Smooth muscle cell (in vitro differentiated cells): ENCODE results near the gene IL17RA. TPM values are rescaled to one million over a fixed set of nuclear protein-coding genes. Genes with fewer than 3 reads are reported as not detected.

Experiments
- DNase-seq: peaks from one replicate; lab custom pipeline; 2025; ENCODE audit not compliant: unreplicated experiment; lab: John Stamatoyannopoulos, UW
- H2AFZ ChIP-seq: fragments of 200-600 bp; sonication (generic); 2 replicates; pipeline ENCODE4 v1.6.0; 2016; ENCODE audit warnings: antibody characterized with exemption, low read depth, mild to moderate bottlenecking
- H3F3A ChIP-seq: fragments of 200-600 bp; sonication (generic); 2 replicates; pipeline ENCODE4 v1.6.0; 2017; ENCODE audit warnings: antibody characterized with exemption, low read depth
- H3K27ac ChIP-seq: fragments of 200-600 bp; sonication (generic); 2 replicates; pipeline ENCODE4 v1.5.1; 2016; ENCODE audit warnings: low read depth, mild to moderate bottlenecking
- H3K27me3 ChIP-seq: fragments of 200-600 bp; sonication (generic); 2 replicates; pipeline ENCODE4 v1.6.1; 2016; ENCODE audit warnings: low read depth, mild to moderate bottlenecking
- H3K36me3 ChIP-seq: fragments of 200-600 bp; sonication (generic); 2 replicates; pipeline ENCODE4 v1.5.1; 2016; ENCODE audit warnings: low read depth
- H3K4me1 ChIP-seq: fragments of 200-600 bp; sonication (generic); 2 replicates; pipeline ENCODE4 v1.5.1; 2016; ENCODE audit warnings: low read depth
- H3K4me2 ChIP-seq: fragments of 200-600 bp; sonication (generic); 2 replicates; pipeline ENCODE4 v1.6.0; 2016; ENCODE audit warnings: mild to moderate bottlenecking
- H3K4me3 ChIP-seq: fragments of 200-600 bp; sonication (generic); 2 replicates; pipeline ENCODE4 v1.5.1; 2016; ENCODE audit warnings: mild to moderate bottlenecking
- H3K79me2 ChIP-seq: fragments of 200-600 bp; sonication (generic); 2 replicates; pipeline ENCODE4 v1.6.0; 2016; ENCODE audit warnings: low read depth, mild to moderate bottlenecking
- H3K9ac ChIP-seq: fragments of 200-600 bp; sonication (generic); 2 replicates; pipeline ENCODE4 v1.6.0; 2016; ENCODE audit warnings: low read depth
- H3K9me3 ChIP-seq: fragments of 200-600 bp; sonication (generic); replicated peaks from 2 replicates; pipeline ENCODE4 v1.5.1; 2016; ENCODE audit warnings: low read depth
- H4K20me1 ChIP-seq: fragments of 200-600 bp; sonication (generic); 2 replicates; pipeline ENCODE4 v1.6.0; 2016; ENCODE audit warnings: low read depth
- WGBS: methylation state at CpG from one replicate; pipeline ENCODE4 v1.1.7; 2016; ENCODE audit warnings: low lambda C conversion rate; 5-methylcytosine and 5-hydroxymethylcytosine counted together
- polyA plus RNA-seq: library from polyadenylated mRNA; unstranded; fragments of >200 nt; fragmentation: Nextera tagmentation; extraction: Ambion mirVana; gene quantifications from 2 replicates; pipeline ENCODE4 v1.2.1, GENCODE V29; 2016
- total RNA-seq: library from RNA; depleted of rRNA; stranded (reverse); fragments of >200 nt; gene quantifications from 2 replicates; pipeline ENCODE4 v1.2.3, GENCODE V29; 2014
- TF ChIP-seq, protein P1 (sequence below): fragments of 200-600 bp; sonication (generic); IDR thresholded peaks from 2 replicates; pipeline ENCODE4 v1.5.1; 2017; ENCODE audit warnings: borderline replicate concordance, mild to moderate bottlenecking, antibody characterized with exemption; ENCODE audit not compliant: insufficient read depth, poor library complexity, severe bottlenecking

The IL17RA gene
- total and polyA plus RNA-seq, 2 experiments from 2014 or later, result 6.4 to 7.5 TPM

- no peak overlapping the region for H3K27ac ChIP-seq
- TF ChIP-seq, protein P1, sequence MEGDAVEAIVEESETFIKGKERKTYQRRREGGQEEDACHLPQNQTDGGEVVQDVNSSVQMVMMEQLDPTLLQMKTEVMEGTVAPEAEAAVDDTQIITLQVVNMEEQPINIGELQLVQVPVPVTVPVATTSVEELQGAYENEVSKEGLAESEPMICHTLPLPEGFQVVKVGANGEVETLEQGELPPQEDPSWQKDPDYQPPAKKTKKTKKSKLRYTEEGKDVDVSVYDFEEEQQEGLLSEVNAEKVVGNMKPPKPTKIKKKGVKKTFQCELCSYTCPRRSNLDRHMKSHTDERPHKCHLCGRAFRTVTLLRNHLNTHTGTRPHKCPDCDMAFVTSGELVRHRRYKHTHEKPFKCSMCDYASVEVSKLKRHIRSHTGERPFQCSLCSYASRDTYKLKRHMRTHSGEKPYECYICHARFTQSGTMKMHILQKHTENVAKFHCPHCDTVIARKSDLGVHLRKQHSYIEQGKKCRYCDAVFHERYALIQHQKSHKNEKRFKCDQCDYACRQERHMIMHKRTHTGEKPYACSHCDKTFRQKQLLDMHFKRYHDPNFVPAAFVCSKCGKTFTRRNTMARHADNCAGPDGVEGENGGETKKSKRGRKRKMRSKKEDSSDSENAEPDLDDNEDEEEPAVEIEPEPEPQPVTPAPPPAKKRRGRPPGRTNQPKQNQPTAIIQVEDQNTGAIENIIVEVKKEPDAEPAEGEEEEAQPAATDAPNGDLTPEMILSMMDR, result no peak
- no peak overlapping the region for H3K9ac ChIP-seq
- H3K4me1 ChIP-seq, result peaks cover 8% of the 10 kb centered on the region
- no peak overlapping the region for H3K4me2 ChIP-seq
- H3K36me3 ChIP-seq, result no peaks in the 10 kb centered on the region
- peaks cover 10% of the 10 kb centered on the region for H3K79me2 ChIP-seq
- H3K27me3 ChIP-seq, result no peaks in the 10 kb centered on the region
- DNase-seq, result no peak
- no peak overlapping the region for H2AFZ ChIP-seq
- H4K20me1 ChIP-seq, result peaks cover 5% of the 10 kb centered on the region
- H3F3A ChIP-seq, result peaks cover 5% of the 10 kb centered on the region
- no peak overlapping the region for H3K4me3 ChIP-seq
- H3K9me3 ChIP-seq, result no peaks in the 10 kb centered on the region
- 81% methylated on average over 3 of the region's 3 CpGs for WGBS
These were observed 77.2 kb downstream of the IL17RA start for GRCh38 chr22:17161991-17162390.

DNA sequence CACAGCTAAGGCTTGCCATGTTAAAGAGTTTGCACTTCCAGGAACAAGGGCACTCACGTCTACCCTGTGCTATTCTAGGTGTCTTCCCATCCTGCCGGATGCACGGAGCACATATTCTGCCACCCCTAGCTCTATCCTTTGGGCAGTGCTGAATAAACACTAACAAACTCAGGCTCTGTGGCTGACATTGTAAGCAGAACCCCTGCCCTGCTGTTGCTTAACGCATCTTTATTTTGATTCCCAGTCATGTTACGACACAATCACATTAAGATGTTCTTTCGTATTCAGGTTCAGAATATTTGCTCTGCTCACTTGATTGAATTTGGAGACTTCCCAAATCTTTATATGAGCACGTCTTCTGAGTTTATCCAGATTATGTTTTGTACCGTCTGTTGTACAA, 77.9 kb downstream of the IL17RA start:
- peaks cover 3% of the 10 kb centered on the region for H3K79me2 ChIP-seq
- H3K36me3 ChIP-seq, result no peaks in the 10 kb centered on the region
- H3K4me3 ChIP-seq, result no peak overlapping the region
- no peak overlapping the region for H2AFZ ChIP-seq
- H3K9ac ChIP-seq, result no peak overlapping the region
- WGBS, result 79% methylated on average over 8 of the region's 8 CpGs
- no peak overlapping the region for H3K4me2 ChIP-seq
- H3F3A ChIP-seq, result peaks cover 5% of the 10 kb centered on the region
- no peak overlapping the region for H3K27ac ChIP-seq
- TF ChIP-seq, protein P1, result no peak
- peaks cover 8% of the 10 kb centered on the region for H3K4me1 ChIP-seq
- H3K27me3 ChIP-seq, result no peaks in the 10 kb centered on the region
- DNase-seq, result no peak
- no peaks in the 10 kb centered on the region for H4K20me1 ChIP-seq
- H3K9me3 ChIP-seq, result no peaks in the 10 kb centered on the region

DNA sequence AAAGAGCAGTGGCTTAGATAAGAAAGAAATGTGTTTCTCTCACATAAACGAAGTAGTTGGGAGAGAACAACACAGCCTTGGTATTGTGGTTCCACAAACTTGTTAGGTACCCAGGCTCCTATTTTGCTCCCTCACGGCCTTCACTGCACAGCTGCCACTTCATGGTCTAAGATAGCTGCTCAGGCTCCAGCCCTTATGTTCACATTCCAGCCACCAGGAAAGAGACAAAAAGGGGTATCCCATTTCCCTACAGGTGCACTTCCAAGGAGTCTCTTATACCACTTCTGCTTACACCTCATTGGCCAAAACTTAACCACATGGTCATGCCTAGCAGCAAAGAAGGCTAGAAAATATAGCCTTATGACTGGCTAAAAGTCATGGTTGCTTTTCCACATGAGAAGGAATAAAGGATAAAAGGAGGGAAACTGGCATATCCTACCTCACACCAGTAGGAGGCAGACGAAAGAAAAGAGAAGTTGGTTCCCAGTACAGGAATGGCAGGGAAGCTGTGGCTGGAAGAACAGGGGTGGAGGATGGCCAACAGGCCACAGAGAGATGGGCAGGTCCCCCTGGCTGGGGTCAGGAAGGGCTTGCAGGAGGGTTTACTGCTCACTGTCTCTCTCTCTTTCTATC, 79.7 kb downstream of the IL17RA start:
- Histone ChIP-seq H3K4me1 (peaks cover 6% of the 10 kb centered on the region), H4K20me1 (no peaks in the 10 kb centered on the region), H3K9ac (no peak overlapping the region), H3K4me3 (no peak overlapping the region), H3K27me3 (no peaks in the 10 kb centered on the region), H3K27ac (no peak overlapping the region), H3F3A (no peaks in the 10 kb centered on the region), H3K9me3 (no peaks in the 10 kb centered on the region), H3K36me3 (no peaks in the 10 kb centered on the region), H2AFZ (no peak overlapping the region), H3K79me2 (no peaks in the 10 kb centered on the region), H3K4me2 (no peak overlapping the region)
- 74% methylated on average over 3 of the region's 3 CpGs for WGBS
- TF ChIP-seq, protein P1, result peak; percentile 24
- no peak for DNase-seq

Other genes starting within 250 kb of the IL17RA start
- gene GAB4, start 76.8 kb upstream of the IL17RA start, total RNA-seq, result not detected in 2 replicates
- gene GAB4, start 76.8 kb upstream of the IL17RA start, polyA plus RNA-seq, result not detected in 2 replicates
- 0.09 TPM in 1 of 2 replicates, not detected in the other for gene TMEM121B, start 36.4 kb downstream of the IL17RA start, total RNA-seq
- 0.15 and 0.54 TPM in 2 replicates for gene TMEM121B, start 36.4 kb downstream of the IL17RA start, polyA plus RNA-seq
- 18.9 and 25.5 TPM in 2 replicates for gene HDHD5, start 74.3 kb downstream of the IL17RA start, total RNA-seq
- 52.1 and 53.5 TPM in 2 replicates for gene HDHD5, start 74.3 kb downstream of the IL17RA start, polyA plus RNA-seq
- 14.6 and 14.9 TPM in 2 replicates for gene ADA2, start 134.4 kb downstream of the IL17RA start, total RNA-seq
- 16.9 and 17.7 TPM in 2 replicates for gene ADA2, start 134.4 kb downstream of the IL17RA start, polyA plus RNA-seq